ENCODE measurements around the gene SEMA7A. TPM values are rescaled to one million over a fixed set of nuclear protein-coding genes. Genes with fewer than 3 reads are reported as not detected.

The SEMA7A gene
- total and polyA plus RNA-seq, 2 donors from 2014 or later, result 2.8 to 3.6 TPM

GRCh38 chr15:74398183-74398582, 35.6 kb downstream of the SEMA7A start:
- no peaks in the 10 kb centered on the region for H3K9me3 ChIP-seq (ENCODE audit: control insufficient read depth in 2 of 3, insufficient read depth in 1 of 3, low read length in 3 of 3)
- intact Hi-C loops (cut with DNase I), result no loop called here
- no peaks in the 10 kb centered on the region for H3K27me3 ChIP-seq (ENCODE audit: control insufficient read depth, insufficient read depth, low read length)
- no peak for TF ChIP-seq CTCF (IDR thresholded peaks at IDR 0.05; ENCODE audit: borderline replicate concordance, extremely low read depth, insufficient read depth)
- no peak overlapping the region for H3K27ac ChIP-seq (ENCODE audit: low read depth in 2 of 2, low read length in 2 of 2)
- no peak for DNase-seq
- no peak overlapping the region for H3K9ac ChIP-seq (ENCODE audit: low read length in 3 of 3)
- H3K4me1 ChIP-seq (ENCODE audit: control insufficient read depth in 2 of 3, insufficient read depth in 2 of 3, low read depth in 1 of 3, low read length in 3 of 3), result no peaks in the 10 kb centered on the region
- H3K4me3 ChIP-seq (ENCODE audit: low read length in 3 of 3), result no peak overlapping the region
- no peak for FAIRE-seq
- no peaks in the 10 kb centered on the region for H3K36me3 ChIP-seq (ENCODE audit: control insufficient read depth in 2 of 3, insufficient read depth in 3 of 3, low read length in 3 of 3)

GRCh38 chr15:74397239-74398068, 36.3 kb downstream of the SEMA7A start:
- intact Hi-C loops (cut with DNase I), result no loop called here
- H3K9ac ChIP-seq (ENCODE audit: low read length in 3 of 3), result no peak overlapping the region

GRCh38 chr15:74396445-74397238, 37.1 kb downstream of the SEMA7A start:
- H3K4me1 ChIP-seq (ENCODE audit: control insufficient read depth in 2 of 3, insufficient read depth in 2 of 3, low read depth in 1 of 3, low read length in 3 of 3), result no peaks in the 10 kb centered on the region
- intact Hi-C loops (cut with DNase I), result no loop called here
- H3K36me3 ChIP-seq (ENCODE audit: control insufficient read depth in 2 of 3, insufficient read depth in 3 of 3, low read length in 3 of 3), result no peaks in the 10 kb centered on the region
- no peak overlapping the region for H3K4me3 ChIP-seq (ENCODE audit: low read length in 3 of 3)
- FAIRE-seq (no peak), DNase-seq (peak in 1 of 5 donors; percentile 56)
- no peaks in the 10 kb centered on the region for H3K27me3 ChIP-seq (ENCODE audit: control insufficient read depth, insufficient read depth, low read length)
- H3K9me3 ChIP-seq (ENCODE audit: control insufficient read depth in 2 of 3, insufficient read depth in 1 of 3, low read length in 3 of 3), result no peaks in the 10 kb centered on the region
- TF ChIP-seq CTCF (IDR thresholded peaks at IDR 0.05; ENCODE audit: borderline replicate concordance, extremely low read depth, insufficient read depth), result no peak
- no peak overlapping the region for H3K27ac ChIP-seq (ENCODE audit: low read depth in 2 of 2, low read length in 2 of 2)
- H3K9ac ChIP-seq (ENCODE audit: low read length in 3 of 3), result no peak overlapping the region

More at GRCh38 chr15:74397239-74398068, 36.3 kb downstream of the SEMA7A start:
- H3K27ac ChIP-seq (ENCODE audit: low read depth in 2 of 2, low read length in 2 of 2), result no peak overlapping the region
- no peaks in the 10 kb centered on the region for H3K36me3 ChIP-seq (ENCODE audit: control insufficient read depth in 2 of 3, insufficient read depth in 3 of 3, low read length in 3 of 3)
- H3K4me3 ChIP-seq (ENCODE audit: low read length in 3 of 3), result no peak overlapping the region
- no peak for FAIRE-seq
- no peak for TF ChIP-seq CTCF (IDR thresholded peaks at IDR 0.05; ENCODE audit: borderline replicate concordance, extremely low read depth, insufficient read depth)
- DNase-seq, result no peak
- no peaks in the 10 kb centered on the region for H3K27me3 ChIP-seq (ENCODE audit: control insufficient read depth, insufficient read depth, low read length)
- H3K9me3 ChIP-seq (ENCODE audit: control insufficient read depth in 2 of 3, insufficient read depth in 1 of 3, low read length in 3 of 3), result no peaks in the 10 kb centered on the region
- no peaks in the 10 kb centered on the region for H3K4me1 ChIP-seq (ENCODE audit: control insufficient read depth in 2 of 3, insufficient read depth in 2 of 3, low read depth in 1 of 3, low read length in 3 of 3)

Measured in kidney (tissue), 14 donors.